ENCODE data around the gene SORCS1.

The SORCS1 gene

GRCh38 chr10:106873770-106874603, 290.5 kb downstream of the SORCS1 start:
- DNase-seq, result no peak

- DNase-seq, result no peak
Measured at GRCh38 chr10:106872176-106872575, 292.3 kb downstream of the SORCS1 start.

- no peak for DNase-seq
Measured at GRCh38 chr10:106866244-106866845, 298.2 kb downstream of the SORCS1 start.

GRCh38 chr10:106864031-106864430, 300.5 kb downstream of the SORCS1 start:
- no peak for DNase-seq

GRCh38 chr10:106863549-106863948, 301.0 kb downstream of the SORCS1 start:
- no peak for DNase-seq

GRCh38 chr10:106859892-106860652, 304.4 kb downstream of the SORCS1 start:
- DNase-seq, result no peak

- no peak for DNase-seq
Measured at GRCh38 chr10:106857728-106858127, 306.8 kb downstream of the SORCS1 start.

GRCh38 chr10:106857213-106857612, 307.3 kb downstream of the SORCS1 start:
- no peak for DNase-seq

- DNase-seq, result no peak
Measured at GRCh38 chr10:106836933-106837663, 327.4 kb downstream of the SORCS1 start.

GRCh38 chr10:106832846-106833245, 331.7 kb downstream of the SORCS1 start:
- DNase-seq, result no peak

- DNase-seq, result no peak
Measured at GRCh38 chr10:106830471-106830870, 334.0 kb downstream of the SORCS1 start.

GRCh38 chr10:106830006-106830405, 334.5 kb downstream of the SORCS1 start:
- DNase-seq, result no peak

- DNase-seq, result no peak
Measured at GRCh38 chr10:106826716-106827115, 337.8 kb downstream of the SORCS1 start.

GRCh38 chr10:106825576-106826364, 338.7 kb downstream of the SORCS1 start:
- no peak for DNase-seq

- DNase-seq, result no peak
Measured at GRCh38 chr10:106820579-106820978, 343.9 kb downstream of the SORCS1 start.

GRCh38 chr10:106819490-106819889, 345.0 kb downstream of the SORCS1 start:
- no peak for DNase-seq

- DNase-seq, result no peak
Measured at GRCh38 chr10:106816318-106817085, 348.0 kb downstream of the SORCS1 start.

- DNase-seq, result no peak
Measured at GRCh38 chr10:106815427-106816043, 349.0 kb downstream of the SORCS1 start.

- DNase-seq, result no peak
Measured at GRCh38 chr10:106804992-106805582, 359.4 kb downstream of the SORCS1 start.

- DNase-seq, result no peak
Measured at GRCh38 chr10:106802949-106803348, 361.6 kb downstream of the SORCS1 start.

Data from 8988T (cell line).